GM18499 (cell line): ENCODE results near the gene ZNF407.
"Not testable (repeated sequence)": the region's sequence is repeated elsewhere in the genome, so short reads cannot be mapped to it uniquely, and the experiment has no call there.

Source experiments
- ATAC-seq: cut with Tn5 transposase; IDR thresholded peaks from one replicate; pipeline ENCODE4 v1.9.1; 2021; ENCODE audit warnings: moderate number of reproducible peaks; ENCODE audit not compliant: insufficient read depth, unreplicated experiment

ZNF407 gene

GRCh38 chr18:74597662-74598349, at the start of gene ZNF407:
TSS of gene ZNF407 (plus strand) at chr18:74597870. CDS start at chr18:74631020, 33,150 bp downstream.
- ATAC-seq: peak; percentile 45

DNA sequence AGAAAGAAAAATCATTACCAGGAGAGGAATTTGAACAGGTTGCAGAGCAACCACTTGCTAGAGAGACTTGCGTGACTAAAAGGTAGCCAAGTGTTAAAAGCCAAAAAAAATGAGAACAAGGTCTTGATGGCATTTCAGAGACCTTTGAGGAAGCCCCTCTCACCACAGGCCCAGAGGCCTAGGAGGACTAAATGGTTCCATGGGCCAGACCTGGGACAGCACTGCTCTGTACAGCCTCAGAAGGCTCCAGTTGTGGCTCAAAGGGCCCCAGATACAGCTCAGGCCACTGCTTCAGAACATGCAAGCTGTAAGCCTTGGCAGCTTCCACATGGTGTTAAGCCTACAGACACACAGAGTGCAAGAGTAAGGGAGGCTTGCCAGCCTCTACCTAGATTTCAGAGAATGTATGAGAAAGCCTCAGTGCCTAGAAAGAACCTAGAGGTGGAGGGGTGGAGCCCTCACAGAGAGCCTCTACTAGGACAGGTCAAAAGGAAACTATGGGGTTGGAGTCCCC, 48.0 kb upstream of the ZNF407 start:
- ATAC-seq: no peak

DNA sequence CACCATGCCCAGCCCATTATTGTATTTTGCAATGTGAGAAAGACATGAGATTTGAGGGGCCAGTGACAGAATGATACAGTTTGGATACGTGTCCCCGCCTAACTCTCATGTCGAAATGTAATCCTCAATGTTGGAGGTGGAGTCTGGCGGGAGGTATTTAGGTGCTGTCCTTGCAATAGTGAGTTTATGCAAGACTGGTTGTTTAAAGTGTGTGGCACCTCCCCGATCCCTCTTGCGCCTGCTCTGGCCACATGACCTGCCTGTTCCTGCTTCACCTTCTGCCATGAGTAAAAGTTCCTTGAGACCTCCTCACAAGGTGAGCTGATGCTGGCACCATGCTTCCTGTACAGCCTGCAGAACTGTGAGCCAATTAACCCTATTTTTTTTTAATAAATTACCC, 46.8 kb upstream of the ZNF407 start:
- ATAC-seq: no peak

- ATAC-seq: no peak
Measured at GRCh38 chr18:74551452-74551851, 46.2 kb upstream of the ZNF407 start.

DNA sequence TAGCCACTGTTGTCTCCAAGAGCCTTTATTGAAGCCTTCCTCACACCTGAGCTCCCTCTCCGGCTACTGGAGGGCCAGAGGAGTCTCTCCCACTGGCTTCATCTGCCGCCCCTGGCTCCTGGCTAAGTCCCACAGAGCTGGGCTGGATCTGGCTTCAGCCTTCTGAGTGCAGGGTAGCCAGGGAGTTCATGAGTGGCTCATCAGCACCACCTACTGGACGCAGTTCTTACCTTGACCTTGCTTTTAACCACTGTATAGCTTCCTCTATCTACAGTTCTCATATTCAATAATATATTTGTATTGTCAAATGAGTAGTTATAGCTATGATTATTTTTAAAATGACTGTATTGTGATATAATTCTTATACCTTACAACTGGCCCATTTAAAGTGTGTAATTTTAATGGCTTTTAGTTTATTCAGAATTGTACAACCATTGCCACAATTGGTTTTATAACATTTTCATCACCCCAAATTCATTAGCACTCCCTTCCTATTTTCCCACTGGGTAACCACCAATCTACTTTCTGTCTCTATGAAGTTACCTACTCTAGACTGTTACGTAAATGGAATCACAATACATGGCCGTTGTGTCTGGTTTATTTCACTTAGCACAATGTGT, 45.6 kb upstream of the ZNF407 start:
- ATAC-seq: peak; percentile 98

- no peak for ATAC-seq
Measured at GRCh38 chr18:74556126-74556525, 41.5 kb upstream of the ZNF407 start.

GRCh38 chr18:74558096-74558495, 39.6 kb upstream of the ZNF407 start:
- no peak for ATAC-seq

DNA sequence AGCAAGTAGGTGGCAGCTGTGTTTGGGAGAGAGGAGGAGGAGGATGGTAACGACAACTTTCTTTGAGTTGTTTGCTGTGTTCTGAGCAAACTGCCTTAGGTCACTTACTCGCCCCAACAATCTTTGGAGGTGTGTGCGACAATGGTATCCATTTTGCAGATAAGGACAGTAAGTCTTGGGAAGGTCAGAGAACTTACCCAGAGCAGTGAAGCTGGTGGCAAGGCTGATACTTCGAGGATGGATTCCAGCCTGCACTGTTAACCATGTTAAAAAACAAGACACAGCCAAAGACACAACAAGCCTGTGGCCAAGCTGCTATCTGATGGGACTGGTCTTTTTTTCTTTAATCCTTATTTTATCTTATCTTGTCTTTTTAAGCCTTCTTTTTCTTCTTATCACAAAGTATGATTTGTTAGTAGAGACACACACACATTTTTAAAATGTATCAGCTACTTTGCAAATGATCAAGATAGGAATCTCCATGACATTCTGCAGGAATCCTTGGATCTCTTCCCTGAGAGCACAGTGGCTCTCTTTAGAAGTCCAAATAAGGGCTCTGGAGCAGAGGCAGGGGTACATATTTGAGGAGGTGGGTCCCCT, 35.4 kb upstream of the ZNF407 start:
- no peak for ATAC-seq

GRCh38 chr18:74562775-74563174, 34.9 kb upstream of the ZNF407 start:
- no peak for ATAC-seq

DNA sequence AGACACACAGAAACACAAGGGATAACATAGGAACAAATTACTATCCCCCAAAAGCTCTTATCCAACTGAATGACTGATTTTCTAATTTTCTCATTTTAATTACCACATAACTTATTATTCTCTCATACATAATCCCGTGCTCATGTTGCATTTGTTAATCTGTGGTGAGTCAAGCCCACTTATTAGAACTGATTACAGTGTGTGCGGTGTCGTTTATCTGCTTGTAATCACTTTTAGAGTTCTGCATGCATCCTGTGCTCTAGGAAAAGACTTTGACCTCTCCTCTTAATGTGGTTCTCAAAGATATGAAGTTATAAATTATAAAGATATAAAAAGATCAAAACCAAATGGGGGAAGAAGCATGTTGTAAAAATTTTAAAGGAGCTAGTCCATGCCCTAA, 33.7 kb upstream of the ZNF407 start:
- ATAC-seq: no peak

DNA sequence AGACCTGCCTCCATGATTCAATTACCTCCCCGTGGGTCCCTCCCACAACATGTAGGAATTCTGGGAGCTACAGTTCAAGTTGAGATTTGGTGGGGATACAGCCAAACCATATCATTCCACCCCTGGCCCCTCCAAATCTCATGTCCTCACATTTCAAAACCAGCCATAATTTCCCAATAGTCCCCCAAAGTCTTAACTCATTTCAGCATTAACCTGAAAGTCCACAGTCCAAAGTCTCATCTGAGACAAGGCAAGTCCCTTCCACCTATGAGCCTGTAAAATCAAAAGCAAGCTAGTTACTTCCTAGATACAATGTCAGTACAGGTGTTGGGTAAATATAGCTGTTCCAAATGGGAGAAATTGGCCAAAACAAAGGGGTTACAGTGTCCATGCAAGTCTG, 32.5 kb upstream of the ZNF407 start:
- not testable (repeated sequence) for ATAC-seq

- ATAC-seq: not testable (repeated sequence)
Measured at GRCh38 chr18:74565993-74566392, 31.7 kb upstream of the ZNF407 start.

DNA sequence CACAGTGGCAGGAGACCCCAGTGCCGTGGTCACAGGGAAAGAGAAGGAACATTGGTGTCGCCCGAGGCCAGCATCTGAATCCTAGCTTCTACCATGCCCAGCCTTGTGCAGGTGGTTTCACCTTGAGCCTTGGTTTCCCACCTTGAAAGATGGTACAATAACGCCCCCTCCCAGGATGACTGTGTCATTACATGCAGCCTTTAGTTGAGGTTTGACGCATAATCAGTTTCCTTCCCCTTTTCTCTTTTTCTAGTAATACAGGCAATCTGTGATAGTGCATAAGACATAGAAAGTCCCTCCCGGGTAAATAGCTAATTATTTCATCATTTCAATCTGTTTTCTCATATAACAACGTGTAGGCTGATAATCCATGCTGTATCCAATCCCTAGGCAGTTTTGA, 29.8 kb upstream of the ZNF407 start:
- ATAC-seq: no peak

DNA sequence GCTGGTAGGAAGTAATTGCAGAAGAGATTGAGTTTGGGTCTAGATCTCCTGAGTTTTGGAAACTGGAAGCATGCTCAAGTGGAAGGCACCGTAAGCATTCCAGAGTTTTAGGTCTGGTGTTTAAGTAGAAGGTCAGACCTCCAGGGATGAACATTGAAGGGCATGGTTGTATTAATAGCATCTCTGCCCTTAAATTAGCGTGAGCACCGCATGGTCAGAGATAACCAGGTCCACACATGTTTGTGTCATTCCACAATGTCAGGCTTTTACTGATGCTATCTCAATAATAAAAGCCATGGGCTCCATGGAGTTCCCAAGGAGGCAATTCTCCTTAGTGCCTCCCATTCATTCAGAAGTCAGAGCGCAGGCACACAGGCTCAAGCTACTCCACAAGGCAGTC, 28.3 kb upstream of the ZNF407 start:
- ATAC-seq: no peak

DNA sequence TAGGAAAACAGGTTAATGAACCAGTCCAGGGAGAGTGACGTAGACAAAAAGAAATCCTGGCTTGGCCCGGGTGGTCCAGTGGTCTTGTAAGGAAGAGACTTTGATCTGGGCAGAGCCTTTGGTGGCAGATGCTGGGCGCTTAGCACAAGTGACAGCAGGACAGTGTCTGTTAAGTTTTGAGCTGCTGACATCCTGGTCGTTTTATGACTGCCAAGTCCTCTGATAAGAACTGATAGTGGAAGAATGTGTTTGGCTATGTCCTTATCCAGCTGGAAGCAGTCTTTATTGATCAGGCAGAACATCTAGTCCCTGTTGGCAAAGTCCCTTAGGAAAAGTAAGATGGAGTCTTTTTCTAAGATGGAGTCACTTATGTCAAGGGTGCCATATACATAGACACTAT, 27.4 kb upstream of the ZNF407 start:
- no peak for ATAC-seq

DNA sequence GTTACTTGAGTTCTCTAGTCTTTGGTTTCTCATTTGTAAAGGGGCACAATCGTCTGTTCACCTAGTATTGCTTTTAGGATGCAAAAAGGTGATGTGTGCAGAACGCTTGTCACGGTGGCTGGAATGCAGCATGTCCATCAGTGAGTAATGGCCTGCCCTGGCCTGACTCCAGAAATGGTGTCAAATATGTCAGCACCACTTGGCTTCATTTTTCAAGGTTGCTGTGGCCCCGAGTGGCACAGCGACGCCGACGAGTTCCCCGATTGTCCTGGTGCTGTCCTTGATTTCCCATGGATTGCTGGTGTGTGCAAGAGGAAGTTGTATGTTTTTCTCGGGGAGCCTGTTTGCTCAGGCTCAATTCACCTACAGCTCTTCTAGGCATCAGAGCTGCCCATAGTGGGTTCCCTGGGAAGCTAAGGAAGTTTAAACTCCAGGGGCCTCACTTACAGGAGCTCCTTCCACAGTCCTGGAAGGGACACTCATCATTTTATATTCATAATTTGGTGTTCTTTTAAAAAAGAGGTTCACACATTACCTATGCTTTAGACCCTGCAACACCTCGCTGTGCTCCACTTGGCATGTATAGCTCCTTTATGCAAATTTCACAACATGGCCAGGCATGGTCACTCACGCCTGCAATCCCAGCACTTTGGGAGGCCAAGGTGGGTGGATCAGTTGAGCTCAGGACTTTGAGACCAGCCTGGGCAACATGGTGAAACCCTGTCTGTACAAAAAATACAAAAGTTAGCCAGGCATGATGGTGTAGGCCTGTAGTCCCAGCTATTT, 25.6 kb upstream of the ZNF407 start:
- ATAC-seq: no peak

DNA sequence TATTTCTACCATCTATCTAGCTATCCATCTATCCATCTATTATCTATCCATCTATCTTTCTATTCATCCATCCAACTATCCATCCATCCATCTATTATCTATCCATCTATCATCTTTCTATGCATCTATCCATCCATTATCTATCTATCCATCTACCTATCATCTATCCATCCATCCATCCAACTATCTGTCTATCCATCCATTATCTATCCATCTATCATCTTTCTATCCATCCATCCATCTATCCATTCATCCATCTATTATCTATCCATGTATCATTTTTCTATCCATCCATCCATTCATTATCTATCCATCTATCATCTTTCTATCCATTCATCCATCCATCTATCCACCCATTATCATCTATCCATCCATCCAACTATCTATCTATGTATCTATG, 24.6 kb upstream of the ZNF407 start:
- no peak for ATAC-seq

- ATAC-seq: no peak
Measured at GRCh38 chr18:74574916-74575315, 22.8 kb upstream of the ZNF407 start.

DNA sequence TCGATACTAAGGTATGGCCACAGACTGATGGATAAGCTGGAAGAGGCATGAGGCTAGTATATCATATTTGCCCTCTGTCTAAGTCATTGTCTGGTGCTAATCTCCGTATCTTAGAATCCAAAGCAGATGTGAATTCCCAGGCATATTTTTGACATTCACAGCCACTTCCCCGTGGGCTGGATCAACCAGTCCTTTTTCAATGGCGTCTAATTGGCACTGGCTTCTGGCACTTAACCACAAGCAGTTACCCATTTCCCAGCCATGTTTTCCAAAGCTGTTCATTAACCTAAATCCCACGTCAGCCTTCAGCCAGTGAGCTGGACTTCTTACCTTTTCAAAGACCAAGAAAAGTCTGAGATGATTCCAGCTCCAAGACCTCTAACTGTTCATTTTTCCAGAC, 20.7 kb upstream of the ZNF407 start:
- no peak for ATAC-seq

DNA sequence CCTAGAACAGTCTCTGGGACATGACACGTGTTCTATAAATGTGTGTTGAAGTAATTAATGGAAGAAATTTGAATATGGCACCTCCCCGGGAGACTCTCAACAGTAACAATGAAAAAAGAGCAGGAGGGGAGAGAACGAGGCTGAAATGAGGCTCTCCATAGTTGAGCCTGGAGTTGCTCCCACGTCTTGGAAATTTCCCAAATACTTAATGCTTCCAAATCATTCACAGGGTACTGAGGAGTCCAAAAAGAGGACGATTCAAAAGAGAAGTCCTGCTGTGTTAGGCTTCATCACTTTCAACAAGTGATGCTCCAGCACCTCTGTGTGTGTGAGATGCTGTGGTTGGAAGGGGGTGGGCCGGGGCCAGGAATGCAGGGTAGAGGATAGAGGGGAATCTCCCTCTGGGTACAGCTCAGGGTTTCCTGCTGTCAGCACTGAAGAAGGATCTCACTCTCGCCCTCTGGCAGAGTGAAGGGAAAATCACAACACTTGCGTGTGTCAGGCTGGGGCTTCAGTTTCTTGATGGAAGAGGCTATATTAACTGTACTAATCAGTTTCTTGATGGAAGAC, 18.1 kb upstream of the ZNF407 start:
- no peak for ATAC-seq
